ENCODE measurements around the gene FMN1.

FMN1 gene

DNA sequence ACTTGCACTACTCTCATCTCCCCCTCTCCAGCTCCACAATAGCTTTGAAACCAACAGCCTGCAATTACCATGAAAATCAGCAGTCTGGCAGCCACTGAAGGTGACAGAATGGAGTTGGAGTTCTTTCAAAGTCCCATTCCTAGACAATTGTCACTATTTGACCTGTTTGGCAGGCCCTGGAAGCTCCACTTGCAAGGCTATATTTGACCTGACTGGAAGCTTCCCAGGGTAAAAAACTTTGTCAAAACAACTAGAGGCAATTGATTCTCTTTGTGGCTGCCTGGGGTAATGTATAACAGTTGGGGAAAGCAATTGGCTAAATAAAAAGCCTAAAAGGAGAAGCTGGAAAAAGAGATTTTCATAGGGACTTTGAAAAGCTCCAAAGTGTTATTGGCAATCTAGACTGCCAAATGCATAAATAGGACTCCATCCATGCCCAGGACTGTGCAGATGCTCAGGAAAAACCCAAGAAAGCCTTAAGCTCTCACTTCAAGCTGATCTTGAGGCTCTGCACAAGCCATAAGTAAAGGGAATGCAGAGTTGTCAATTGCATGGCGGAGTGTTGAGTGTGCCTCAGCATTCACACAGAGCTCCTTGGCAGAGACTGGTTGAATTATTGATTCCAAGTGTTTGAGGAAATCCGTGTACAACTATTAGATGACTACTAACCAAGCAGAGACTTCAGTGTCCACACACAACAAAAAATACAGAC is 458.4 kb downstream of the FMN1 start:
- Mint-ChIP-seq H3K36me3 (ENCODE audit: low read depth) (peaks cover 16% of the 10 kb centered on the region), H3K4me3 (no peak overlapping the region), H3K4me1 (no peaks in the 10 kb centered on the region), H3K27me3 (ENCODE audit: low read depth) (peaks cover 14% of the 10 kb centered on the region), H3K27ac (no peak overlapping the region), H3K9me3 (peaks cover 16% of the 10 kb centered on the region)
- TF ChIP-seq, protein P1, sequence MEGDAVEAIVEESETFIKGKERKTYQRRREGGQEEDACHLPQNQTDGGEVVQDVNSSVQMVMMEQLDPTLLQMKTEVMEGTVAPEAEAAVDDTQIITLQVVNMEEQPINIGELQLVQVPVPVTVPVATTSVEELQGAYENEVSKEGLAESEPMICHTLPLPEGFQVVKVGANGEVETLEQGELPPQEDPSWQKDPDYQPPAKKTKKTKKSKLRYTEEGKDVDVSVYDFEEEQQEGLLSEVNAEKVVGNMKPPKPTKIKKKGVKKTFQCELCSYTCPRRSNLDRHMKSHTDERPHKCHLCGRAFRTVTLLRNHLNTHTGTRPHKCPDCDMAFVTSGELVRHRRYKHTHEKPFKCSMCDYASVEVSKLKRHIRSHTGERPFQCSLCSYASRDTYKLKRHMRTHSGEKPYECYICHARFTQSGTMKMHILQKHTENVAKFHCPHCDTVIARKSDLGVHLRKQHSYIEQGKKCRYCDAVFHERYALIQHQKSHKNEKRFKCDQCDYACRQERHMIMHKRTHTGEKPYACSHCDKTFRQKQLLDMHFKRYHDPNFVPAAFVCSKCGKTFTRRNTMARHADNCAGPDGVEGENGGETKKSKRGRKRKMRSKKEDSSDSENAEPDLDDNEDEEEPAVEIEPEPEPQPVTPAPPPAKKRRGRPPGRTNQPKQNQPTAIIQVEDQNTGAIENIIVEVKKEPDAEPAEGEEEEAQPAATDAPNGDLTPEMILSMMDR (IDR thresholded peaks at IDR 0.05; ENCODE audit: unreplicated experiment in 3 of 3), result no peak

DNA sequence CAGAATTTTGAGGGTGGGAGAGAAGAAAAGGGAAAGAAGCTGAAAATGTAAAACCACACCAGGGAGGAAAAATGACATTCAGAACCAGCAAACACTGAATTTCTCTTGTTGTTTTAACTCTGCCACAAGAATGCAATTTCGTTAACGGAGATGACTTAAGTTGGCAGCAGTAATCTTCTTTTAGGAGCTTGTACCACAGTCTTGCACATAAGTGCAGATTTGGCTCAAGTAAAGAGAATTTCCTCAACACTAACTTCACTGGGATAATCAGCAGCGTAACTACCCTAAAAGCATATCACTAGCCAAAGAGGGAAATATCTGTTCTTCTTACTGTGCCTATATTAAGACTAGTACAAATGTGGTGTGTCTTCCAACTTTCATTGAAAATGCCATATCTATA is 461.2 kb downstream of the FMN1 start:
- H3K27ac Mint-ChIP-seq, result no peak overlapping the region
- H3K4me3 Mint-ChIP-seq, result no peak overlapping the region

DNA sequence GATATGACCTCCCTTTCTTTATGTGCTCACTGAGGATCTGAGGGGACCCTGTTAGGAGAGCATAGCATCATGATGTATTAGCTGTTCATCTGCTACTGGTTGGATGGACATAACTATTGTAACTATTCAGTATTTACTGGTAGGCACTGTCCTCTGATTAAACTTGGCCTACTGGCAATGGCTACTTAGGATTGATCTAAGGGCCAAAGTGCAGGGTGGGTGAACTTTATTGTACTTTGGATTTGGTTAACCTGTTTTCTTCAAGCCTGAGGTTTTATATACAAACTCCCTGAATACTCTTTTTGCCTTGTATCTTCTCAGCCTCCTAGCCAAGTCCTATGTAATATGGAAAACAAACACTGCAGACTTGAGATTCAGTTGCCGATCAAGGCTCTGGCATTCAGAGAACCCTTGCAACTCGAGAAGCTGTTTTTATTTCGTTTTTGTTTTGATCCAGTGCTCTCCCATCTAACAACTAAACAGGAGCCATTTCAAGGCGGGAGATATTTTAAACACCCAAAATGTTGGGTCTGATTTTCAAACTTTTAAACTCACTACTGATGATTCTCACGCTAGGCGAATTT is 461.8 kb downstream of the FMN1 start:
- Mint-ChIP-seq H3K9me3 (peaks cover 15% of the 10 kb centered on the region), H3K27me3 (ENCODE audit: low read depth) (peaks cover 27% of the 10 kb centered on the region), H3K4me3 (no peak overlapping the region), H3K4me1 (peaks cover 4% of the 10 kb centered on the region), H3K36me3 (ENCODE audit: low read depth) (peaks cover 14% of the 10 kb centered on the region), H3K27ac (no peak overlapping the region)
- TF ChIP-seq, protein P1 (IDR thresholded peaks at IDR 0.05; ENCODE audit: unreplicated experiment in 3 of 3), result no peak

More for the DNA sequence above, 461.2 kb downstream of the FMN1 start:
- Mint-ChIP-seq H3K27me3 (ENCODE audit: low read depth) (peaks cover 25% of the 10 kb centered on the region), H3K36me3 (ENCODE audit: low read depth) (peaks cover 14% of the 10 kb centered on the region), H3K9me3 (peaks cover 15% of the 10 kb centered on the region), H3K4me1 (peaks cover 4% of the 10 kb centered on the region)
- TF ChIP-seq, protein P1 (IDR thresholded peaks at IDR 0.05; ENCODE audit: unreplicated experiment in 3 of 3), result no peak

DNA sequence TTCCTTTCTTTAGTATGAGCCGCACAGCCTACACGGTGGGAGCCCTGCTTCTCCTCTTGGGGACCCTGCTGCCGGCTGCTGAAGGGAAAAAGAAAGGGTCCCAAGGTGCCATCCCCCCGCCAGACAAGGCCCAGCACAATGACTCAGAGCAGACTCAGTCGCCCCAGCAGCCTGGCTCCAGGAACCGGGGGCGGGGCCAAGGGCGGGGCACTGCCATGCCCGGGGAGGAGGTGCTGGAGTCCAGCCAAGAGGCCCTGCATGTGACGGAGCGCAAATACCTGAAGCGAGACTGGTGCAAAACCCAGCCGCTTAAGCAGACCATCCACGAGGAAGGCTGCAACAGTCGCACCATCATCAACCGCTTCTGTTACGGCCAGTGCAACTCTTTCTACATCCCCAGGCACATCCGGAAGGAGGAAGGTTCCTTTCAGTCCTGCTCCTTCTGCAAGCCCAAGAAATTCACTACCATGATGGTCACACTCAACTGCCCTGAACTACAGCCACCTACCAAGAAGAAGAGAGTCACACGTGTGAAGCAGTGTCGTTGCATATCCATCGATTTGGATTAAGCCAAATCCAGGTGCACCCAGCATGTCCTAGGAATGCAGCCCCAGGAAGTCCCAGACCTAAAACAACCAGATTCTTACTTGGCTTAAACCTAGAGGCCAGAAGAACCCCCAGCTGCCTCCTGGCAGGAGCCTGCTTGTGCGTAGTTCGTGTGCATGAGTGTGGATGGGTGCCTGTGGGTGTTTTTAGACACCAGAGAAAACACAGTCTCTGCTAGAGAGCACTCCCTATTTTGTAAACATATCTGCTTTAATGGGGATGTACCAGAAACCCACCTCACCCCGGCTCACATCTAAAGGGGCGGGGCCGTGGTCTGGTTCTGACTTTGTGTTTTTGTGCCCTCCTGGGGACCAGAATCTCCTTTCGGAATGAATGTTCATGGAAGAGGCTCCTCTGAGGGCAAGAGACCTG is 463.5 kb downstream of the FMN1 start:
- no peak overlapping the region for H3K27ac Mint-ChIP-seq
- H3K36me3 Mint-ChIP-seq (ENCODE audit: low read depth), result peaks cover 19% of the 10 kb centered on the region

DNA sequence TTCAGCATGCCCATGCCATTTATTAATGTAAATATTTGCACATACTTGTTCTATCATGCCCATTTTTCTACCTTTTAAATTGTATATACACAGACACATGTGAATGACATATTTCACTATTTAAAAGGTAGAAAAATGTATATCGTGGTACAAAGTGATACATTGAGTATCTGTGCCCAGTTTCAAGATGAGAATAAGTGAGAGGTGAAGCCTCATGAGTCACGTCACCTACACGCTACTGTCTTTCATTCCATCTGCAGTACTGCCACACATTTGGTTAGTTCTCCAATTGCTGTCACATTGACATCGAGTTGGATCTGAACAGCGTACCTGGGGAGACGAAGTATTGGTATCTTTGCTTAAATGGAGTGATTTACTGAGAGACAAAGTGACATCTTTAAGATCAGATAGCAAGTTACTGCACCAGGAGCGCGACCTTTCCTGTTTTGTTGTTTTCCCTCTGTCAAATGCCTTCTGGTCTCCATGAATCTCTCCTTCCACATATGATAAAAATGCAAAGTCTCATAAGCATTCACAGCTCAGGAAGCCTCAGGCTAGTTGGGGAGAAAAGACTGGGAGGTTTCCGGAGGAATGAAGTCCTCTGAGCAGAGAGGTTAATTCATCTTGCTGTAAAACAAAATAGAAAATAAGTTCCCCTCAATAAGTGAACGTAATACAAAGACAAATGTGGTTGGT is 464.7 kb downstream of the FMN1 start:
- Mint-ChIP-seq H3K27ac (no peak overlapping the region), H3K36me3 (ENCODE audit: low read depth) (peaks cover 23% of the 10 kb centered on the region), H3K27me3 (ENCODE audit: low read depth) (peaks cover 24% of the 10 kb centered on the region), H3K4me3 (no peak overlapping the region), H3K4me1 (peaks cover 4% of the 10 kb centered on the region), H3K9me3 (peaks cover 23% of the 10 kb centered on the region)
- TF ChIP-seq, protein P1 (IDR thresholded peaks at IDR 0.05; ENCODE audit: unreplicated experiment in 3 of 3), result no peak

More for the DNA sequence above, 463.5 kb downstream of the FMN1 start:
- peaks cover 28% of the 10 kb centered on the region for H3K27me3 Mint-ChIP-seq (ENCODE audit: low read depth)
- H3K4me1 Mint-ChIP-seq, result peaks cover 4% of the 10 kb centered on the region
- TF ChIP-seq, protein P1 (IDR thresholded peaks at IDR 0.05; ENCODE audit: unreplicated experiment in 3 of 3), result no peak
- H3K4me3 Mint-ChIP-seq, result no peak overlapping the region
- H3K9me3 Mint-ChIP-seq, result peaks cover 23% of the 10 kb centered on the region

Data from nephron (organoid).